Naive thymus-derived CD4-positive, alpha-beta T cell (primary cell): ENCODE results near the gene SLCO1A2. TPM values are rescaled to one million over a fixed set of nuclear protein-coding genes. Genes with fewer than 3 reads are reported as not detected.

Experiments
- ATAC-seq: fragments of 150-1000 bp; cut with Tn5 transposase; 2 replicates; pipeline ENCODE4 v1.10.0; 2021; ENCODE audit warnings: mild to moderate bottlenecking, moderate library complexity
- CTCF ChIA-PET: fragments of 350-600 bp; sonication (Branson Sonifier 250); formaldehyde crosslinking; loops from one replicate; lab custom pipeline; 2021; ENCODE audit warnings: antibody characterized with exemption; lab: Charles Lee
- POLR2A ChIA-PET: fragments of 350-600 bp; sonication (Branson Sonifier 250); formaldehyde crosslinking; loops from one replicate; lab custom pipeline; 2021; ENCODE audit warnings: antibody characterized with exemption, inconsistent platforms; lab: Charles Lee
- DNase-seq, 9 donors: peaks; one replicate each; pipeline versions ENCODE4 v3.0.0 to v3.0.0-alpha.2; 2020 to 2022; ENCODE audit warnings: mixed read lengths in 1 of 9
- H3K27ac ChIP-seq: one replicate; pipeline ENCODE4 v1.7.0; 2013; ENCODE audit warnings: mild to moderate bottlenecking, low read depth, low read length, moderate library complexity
- H3K27me3 ChIP-seq, 2 donors: one replicate each; pipeline ENCODE4 v1.7.0; 2013; ENCODE audit warnings: low read length in 2 of 2, mild to moderate bottlenecking in 2 of 2, moderate library complexity in 2 of 2; ENCODE audit not compliant: control insufficient read depth in 2 of 2, insufficient read depth in 2 of 2
- H3K36me3 ChIP-seq, 3 experiments: 1 replicate in 2 of 3; 2 replicates in 1 of 3; pipeline ENCODE4 v1.7.0; 2013; ENCODE audit warnings: low read length in 3 of 3, mild to moderate bottlenecking in 3 of 3, moderate library complexity in 1 of 3; ENCODE audit not compliant: insufficient read depth in 3 of 3, control insufficient read depth in 2 of 3
- H3K4me1 ChIP-seq, 2 donors: one replicate each; pipeline ENCODE4 v1.7.0; 2013; ENCODE audit warnings: low read length in 2 of 2, mild to moderate bottlenecking in 2 of 2, moderate library complexity in 1 of 2; ENCODE audit not compliant: control insufficient read depth in 2 of 2, insufficient read depth in 2 of 2
- H3K4me3 ChIP-seq: 2 replicates; pipeline ENCODE4 v1.7.0; 2013; ENCODE audit warnings: mild to moderate bottlenecking, low read length
- H3K9me3 ChIP-seq, 3 experiments: 1 replicate in 2 of 3; 2 replicates in 1 of 3; pipeline ENCODE4 v1.7.0; 2013; ENCODE audit warnings: low read length in 3 of 3; ENCODE audit not compliant: control insufficient read depth in 2 of 3
- H3K27ac Mint-ChIP-seq, 9 donors: one replicate each; pipeline ENCODE4 v1.8.0; 2020 to 2022; ENCODE audit warnings: mixed read lengths in 9 of 9, mild to moderate bottlenecking in 8 of 9, moderate library complexity in 5 of 9, inconsistent platforms in 2 of 9
- H3K27me3 Mint-ChIP-seq, 5 donors: one replicate each; pipeline ENCODE4 v1.8.0; 2021 to 2022; ENCODE audit warnings: mixed read lengths in 5 of 5, mild to moderate bottlenecking in 1 of 5
- H3K36me3 Mint-ChIP-seq, 5 donors: one replicate each; pipeline ENCODE4 v1.8.0; 2020 to 2022; ENCODE audit warnings: mixed read lengths in 5 of 5, mild to moderate bottlenecking in 3 of 5, inconsistent platforms in 1 of 5
- H3K4me1 Mint-ChIP-seq, 7 donors: one replicate each; pipeline ENCODE4 v1.8.0; 2020 to 2022; ENCODE audit warnings: mixed read lengths in 7 of 7, mild to moderate bottlenecking in 3 of 7, inconsistent platforms in 1 of 7
- H3K4me3 Mint-ChIP-seq, 10 donors: one replicate each; pipeline ENCODE4 v1.8.0; 2020 to 2022; ENCODE audit warnings: mild to moderate bottlenecking in 10 of 10, mixed read lengths in 10 of 10, moderate library complexity in 6 of 10, inconsistent platforms in 2 of 10
- H3K9me3 Mint-ChIP-seq, 11 donors: one replicate each; pipeline ENCODE4 v1.8.0; 2020 to 2022; ENCODE audit warnings: mixed read lengths in 11 of 11, mild to moderate bottlenecking in 4 of 11, inconsistent platforms in 1 of 11, moderate library complexity in 1 of 11
- intact Hi-C, 2 donors: fragments of 100-400 bp; cut with micrococcal nuclease; formaldehyde crosslinking; loops; one replicate each; pipeline ENCODE4 v1.15.1; 2023
- polyA plus RNA-seq, 2 donors: library from polyadenylated mRNA; unstranded; fragments of 300-500 nt; fragmentation: Illumina TruSeq; gene quantifications; one replicate each; pipeline ENCODE4 v1.2.3, GENCODE V29; 2021
- total RNA-seq, 6 experiments: library from RNA in 5 of 6; stranded (reverse) in 5 of 6; gene quantifications; 1 replicate in 5 of 6; 2 replicates in 1 of 6; pipeline ENCODE4 v1.2.3 and lab custom pipeline; 2021 to 2026

Gene SLCO1A2
- total and polyA plus RNA-seq, 7 experiments from 2014 or later = 0.27 TPM; not detected in 6

GRCh38 chr12:21337453-21337852, 2.7 kb upstream of the SLCO1A2 start:
- Histone ChIP-seq H3K9me3 (no peaks in the 10 kb centered on the region), H3K27me3 (no peaks in the 10 kb centered on the region), H3K4me3 (no peak overlapping the region), H3K27ac (no peak overlapping the region), H3K4me1 (no peaks in the 10 kb centered on the region), H3K36me3 (no peaks in the 10 kb centered on the region)
- no peaks in the 10 kb centered on the region for H3K9me3 Mint-ChIP-seq
- intact Hi-C loops = no loop called here
- no peaks in the 10 kb centered on the region for H3K4me1 Mint-ChIP-seq
- POLR2A ChIA-PET = no interaction called here
- no peak overlapping the region for H3K4me3 Mint-ChIP-seq
- H3K36me3 Mint-ChIP-seq = no peaks in the 10 kb centered on the region
- DNase-seq = no peak
- H3K27me3 Mint-ChIP-seq = peaks cover 0 to 7% (median 6%) of the 10 kb centered on the region in 5 donors
- ATAC-seq = no peak
- no peak overlapping the region for H3K27ac Mint-ChIP-seq
- CTCF ChIA-PET = interaction anchor here (0.5 kb wide), 1 partner anchor 114 kb away, joined by 4 read pairs; no protein-coding TSS in a partner anchor

DNA sequence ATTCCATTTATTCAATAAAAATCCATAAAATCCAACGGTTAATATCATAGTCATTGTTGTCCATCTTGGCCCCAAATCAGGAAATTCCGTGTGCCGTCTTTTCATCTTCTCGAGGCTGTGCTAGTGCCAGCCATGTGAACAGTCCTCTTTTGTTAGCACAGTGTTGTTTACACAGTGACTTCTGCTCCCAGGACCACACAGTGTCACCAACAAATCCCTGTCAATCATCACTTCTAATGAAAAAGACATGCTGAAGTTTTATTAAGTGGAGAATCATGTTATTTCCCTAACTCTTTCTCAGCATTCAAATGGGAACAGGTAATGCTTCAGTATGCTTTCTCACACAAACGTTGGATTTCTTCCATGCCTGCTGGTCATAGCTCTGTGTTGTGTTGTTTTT, 1.9 kb upstream of the SLCO1A2 start:
- DNase-seq (no peak), ATAC-seq (no peak)
- no peaks in the 10 kb centered on the region for H3K9me3 ChIP-seq
- no peak overlapping the region for H3K4me3 ChIP-seq
- H3K4me3 Mint-ChIP-seq = no peak overlapping the region
- H3K27ac ChIP-seq = no peak overlapping the region
- no peaks in the 10 kb centered on the region for H3K27me3 ChIP-seq
- H3K4me1 ChIP-seq = no peaks in the 10 kb centered on the region
- CTCF ChIA-PET = no interaction called here
- peaks cover 0 to 1% (median 0%) of the 10 kb centered on the region in 11 donors for H3K9me3 Mint-ChIP-seq
- H3K4me1 Mint-ChIP-seq = no peaks in the 10 kb centered on the region
- no peak overlapping the region for H3K27ac Mint-ChIP-seq
- peaks cover 0 to 10% (median 7%) of the 10 kb centered on the region in 5 donors for H3K27me3 Mint-ChIP-seq
- no peaks in the 10 kb centered on the region for H3K36me3 ChIP-seq
- POLR2A ChIA-PET = no interaction called here
- H3K36me3 Mint-ChIP-seq = no peaks in the 10 kb centered on the region
- intact Hi-C loops = no loop called here

GRCh38 chr12:21330682-21331253, 3.9 kb downstream of the SLCO1A2 start:
- intact Hi-C loops = no loop called here
- Histone ChIP-seq H3K36me3 (no peaks in the 10 kb centered on the region), H3K27ac (no peak overlapping the region), H3K4me1 (no peaks in the 10 kb centered on the region), H3K9me3 (peaks cover 0 to 16% (median 0%) of the 10 kb centered on the region in 3 experiments), H3K27me3 (no peaks in the 10 kb centered on the region), H3K4me3 (no peak overlapping the region)
- ChIA-PET POLR2A (no interaction called here), CTCF (no interaction called here)
- Mint-ChIP-seq H3K4me3 (no peak overlapping the region), H3K27ac (no peak overlapping the region), H3K36me3 (peaks cover 0 to 7% (median 0%) of the 10 kb centered on the region in 5 donors), H3K27me3 (peaks cover 0 to 12% (median 8%) of the 10 kb centered on the region in 5 donors), H3K9me3 (peaks cover 5 to 52% (median 21%) of the 10 kb centered on the region in 11 donors), H3K4me1 (no peaks in the 10 kb centered on the region)
- ATAC-seq (no peak), DNase-seq (no peak)

DNA sequence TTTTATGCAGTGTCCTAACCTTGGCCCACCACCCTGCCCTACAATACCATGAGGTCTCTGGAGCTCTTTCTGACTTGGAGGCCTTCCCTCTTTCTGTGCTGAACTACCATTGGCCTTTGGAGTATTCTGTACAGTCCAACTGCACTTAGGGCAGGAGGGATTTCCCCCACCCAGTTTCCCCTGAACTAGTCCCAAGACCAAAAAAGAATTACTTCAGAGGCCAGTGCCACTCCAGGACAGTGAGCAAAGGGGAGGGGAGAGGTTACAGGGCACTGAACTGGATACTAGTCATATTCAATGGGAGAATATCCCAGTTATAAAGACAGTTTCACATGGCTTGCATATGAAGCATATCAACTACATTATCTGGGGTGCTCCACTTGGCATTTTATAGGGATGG, 6.1 kb downstream of the SLCO1A2 start:
- no peak for DNase-seq
- Mint-ChIP-seq H3K27me3 (peaks cover 0 to 12% (median 4%) of the 10 kb centered on the region in 5 donors), H3K36me3 (peaks cover 0 to 7% (median 0%) of the 10 kb centered on the region in 5 donors), H3K4me1 (no peaks in the 10 kb centered on the region), H3K9me3 (peaks cover 6 to 61% (median 23%) of the 10 kb centered on the region in 11 donors), H3K4me3 (no peak overlapping the region), H3K27ac (no peak overlapping the region)
- intact Hi-C loops = no loop called here
- ATAC-seq = no peak
- H3K9me3 ChIP-seq = peaks cover 0 to 16% (median 0%) of the 10 kb centered on the region in 3 experiments
- no peaks in the 10 kb centered on the region for H3K27me3 ChIP-seq
- H3K4me1 ChIP-seq = no peaks in the 10 kb centered on the region
- no peaks in the 10 kb centered on the region for H3K36me3 ChIP-seq
- ChIA-PET CTCF (no interaction called here), POLR2A (no interaction called here)
- H3K4me3 ChIP-seq = no peak overlapping the region
- H3K27ac ChIP-seq = no peak overlapping the region

- DNase-seq = no peak
- peaks cover 4 to 45% (median 19%) of the 10 kb centered on the region in 11 donors for H3K9me3 Mint-ChIP-seq
- no peak overlapping the region for H3K27ac Mint-ChIP-seq
- POLR2A ChIA-PET = no interaction called here
- intact Hi-C loops = no loop called here
- H3K36me3 Mint-ChIP-seq = peaks cover 0 to 7% (median 0%) of the 10 kb centered on the region in 5 donors
- no peaks in the 10 kb centered on the region for H3K4me1 ChIP-seq
- no peak overlapping the region for H3K27ac ChIP-seq
- CTCF ChIA-PET = interaction anchor here (0.6 kb wide), 1 partner anchor 357 kb away, joined by 3 read pairs; no protein-coding TSS in a partner anchor
- H3K27me3 ChIP-seq = no peaks in the 10 kb centered on the region
- H3K4me3 Mint-ChIP-seq = no peak overlapping the region
- H3K9me3 ChIP-seq = peaks cover 0 to 16% (median 0%) of the 10 kb centered on the region in 3 experiments
- H3K36me3 ChIP-seq = no peaks in the 10 kb centered on the region
- no peaks in the 10 kb centered on the region for H3K4me1 Mint-ChIP-seq
- H3K4me3 ChIP-seq = no peak overlapping the region
- peaks cover 0 to 4% (median 0%) of the 10 kb centered on the region in 5 donors for H3K27me3 Mint-ChIP-seq
- no peak for ATAC-seq
Measured at GRCh38 chr12:21324551-21324950, 10.2 kb downstream of the SLCO1A2 start.

DNA sequence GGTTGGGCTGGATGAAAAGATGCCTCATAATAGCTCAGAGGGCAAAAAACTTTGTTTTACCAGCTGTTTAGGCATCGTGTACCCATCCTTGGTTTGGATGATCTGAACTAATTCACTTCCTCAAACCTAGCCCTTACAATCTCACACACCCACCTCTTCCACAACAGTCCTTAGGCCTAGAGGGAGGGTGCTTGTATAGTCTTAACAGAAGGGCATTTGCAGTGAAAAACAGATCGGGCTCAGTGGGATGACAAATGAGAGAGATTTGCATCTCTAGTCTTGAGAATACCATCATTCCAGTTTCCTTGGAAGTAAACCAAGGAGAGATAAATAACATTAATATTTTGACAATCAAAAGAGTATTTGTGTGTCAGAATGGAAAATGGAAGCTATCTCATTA, 11.0 kb downstream of the SLCO1A2 start:
- no peaks in the 10 kb centered on the region for H3K4me1 Mint-ChIP-seq
- POLR2A ChIA-PET = no interaction called here
- CTCF ChIA-PET = no interaction called here

GRCh38 chr12:21308785-21309184, 25.9 kb downstream of the SLCO1A2 start:
- H3K9me3 ChIP-seq = no peaks in the 10 kb centered on the region
- H3K36me3 Mint-ChIP-seq = no peaks in the 10 kb centered on the region
- intact Hi-C loops = no loop called here
- CTCF ChIA-PET = interaction anchor here (1.0 kb wide), 1 partner anchor 146 kb away, joined by 3 read pairs; no protein-coding TSS in a partner anchor
- POLR2A ChIA-PET = no interaction called here
- H3K4me3 ChIP-seq = no peak overlapping the region
- H3K27me3 ChIP-seq = no peaks in the 10 kb centered on the region
- H3K27me3 Mint-ChIP-seq = peaks cover 1 to 9% (median 5%) of the 10 kb centered on the region in 5 donors
- H3K36me3 ChIP-seq = no peaks in the 10 kb centered on the region
- no peak for DNase-seq
- H3K4me1 Mint-ChIP-seq = peaks cover 0 to 3% (median 0%) of the 10 kb centered on the region in 7 donors
- no peaks in the 10 kb centered on the region for H3K4me1 ChIP-seq
- peaks cover 0 to 2% (median 0%) of the 10 kb centered on the region in 11 donors for H3K9me3 Mint-ChIP-seq
- no peak overlapping the region for H3K27ac ChIP-seq
- H3K4me3 Mint-ChIP-seq = no peak overlapping the region
- ATAC-seq = no peak
- no peak overlapping the region for H3K27ac Mint-ChIP-seq

More for the DNA sequence above, 11.0 kb downstream of the SLCO1A2 start:
- DNase-seq = no peak
- H3K4me1 ChIP-seq = no peaks in the 10 kb centered on the region
- intact Hi-C loops = no loop called here
- no peak overlapping the region for H3K4me3 ChIP-seq
- Mint-ChIP-seq H3K36me3 (peaks cover 0 to 7% (median 0%) of the 10 kb centered on the region in 5 donors), H3K9me3 (peaks cover 4 to 37% (median 15%) of the 10 kb centered on the region in 11 donors), H3K27me3 (peaks cover 0 to 4% (median 0%) of the 10 kb centered on the region in 5 donors), H3K27ac (no peak overlapping the region), H3K4me3 (no peak overlapping the region)
- no peaks in the 10 kb centered on the region for H3K27me3 ChIP-seq
- peaks cover 0 to 16% (median 0%) of the 10 kb centered on the region in 3 experiments for H3K9me3 ChIP-seq
- no peak for ATAC-seq
- no peaks in the 10 kb centered on the region for H3K36me3 ChIP-seq
- H3K27ac ChIP-seq = no peak overlapping the region
